ENCODE data around the gene ELOVL2.

The ELOVL2 gene

GRCh38 chr6:10976571-10976970 is 67.5 kb downstream of the ELOVL2 start:
- no peak overlapping the region for H3K27ac ChIP-seq (ENCODE audit: low read length)
- no peak overlapping the region for H2AFZ ChIP-seq (ENCODE audit: low read depth, low read length)
- H3K79me2 ChIP-seq (ENCODE audit: insufficient read depth, low read length): no peaks in the 10 kb centered on the region
- H3K36me3 ChIP-seq (ENCODE audit: insufficient read depth, low read length): no peaks in the 10 kb centered on the region
- no peak for TF ChIP-seq EZH2 (IDR thresholded peaks at IDR 0.05; ENCODE audit: borderline replicate concordance, low read depth, low read length, severe bottlenecking)
- no peak for TF ChIP-seq CTCF (IDR thresholded peaks at IDR 0.05; ENCODE audit: borderline replicate concordance, extremely low read depth, low read length, poor library complexity, severe bottlenecking)
- H3K4me1 ChIP-seq (ENCODE audit: insufficient read depth, low read length): no peaks in the 10 kb centered on the region
- H3K9me3 ChIP-seq (ENCODE audit: insufficient read depth, low read length, severe bottlenecking): no peaks in the 10 kb centered on the region
- no peak for DNase-seq
- no peak overlapping the region for H3K4me2 ChIP-seq (ENCODE audit: insufficient read depth, low read length)
- H4K20me1 ChIP-seq (ENCODE audit: insufficient read depth, low read length): no peaks in the 10 kb centered on the region
- H3K4me3 ChIP-seq (ENCODE audit: low read depth in 1 of 2, low read length in 2 of 2): no peak overlapping the region
- H3K27me3 ChIP-seq (ENCODE audit: insufficient read depth, low read length, poor library complexity): peaks cover 2% of the 10 kb centered on the region
- no peak for ATAC-seq (ENCODE audit: insufficient read depth, low read depth)
- no peak overlapping the region for H3K9ac ChIP-seq (ENCODE audit: low read depth, low read length)

DNA sequence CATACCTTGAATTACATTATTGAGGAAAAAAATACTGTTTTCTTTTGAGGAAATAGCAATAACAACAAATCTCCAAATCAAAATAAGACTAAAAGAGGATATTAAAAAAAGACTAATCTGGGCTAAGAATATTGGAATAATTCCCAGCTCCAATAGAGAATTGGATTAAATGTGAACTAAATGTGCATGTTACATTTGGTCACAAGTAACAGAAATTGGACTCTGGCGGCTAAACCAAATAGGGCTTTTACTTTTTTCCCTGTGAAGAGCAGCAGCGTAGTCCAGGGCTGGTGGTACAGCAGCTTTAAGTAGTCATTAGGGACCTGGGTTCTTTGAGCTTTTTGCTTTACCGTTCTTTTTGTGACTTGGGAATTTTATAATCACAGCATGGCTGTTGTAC is 71.9 kb downstream of the ELOVL2 start:
- peaks cover 11% of the 10 kb centered on the region for H3K27me3 ChIP-seq (ENCODE audit: insufficient read depth, low read length, poor library complexity)
- no peaks in the 10 kb centered on the region for H3K36me3 ChIP-seq (ENCODE audit: insufficient read depth, low read length)
- no peak overlapping the region for H3K4me2 ChIP-seq (ENCODE audit: insufficient read depth, low read length)
- no peak overlapping the region for H2AFZ ChIP-seq (ENCODE audit: low read depth, low read length)
- DNase-seq (no peak), ATAC-seq (ENCODE audit: insufficient read depth, low read depth) (no peak)
- H3K4me3 ChIP-seq (ENCODE audit: low read depth in 1 of 2, low read length in 2 of 2): no peak overlapping the region
- no peaks in the 10 kb centered on the region for H3K4me1 ChIP-seq (ENCODE audit: insufficient read depth, low read length)
- no peaks in the 10 kb centered on the region for H4K20me1 ChIP-seq (ENCODE audit: insufficient read depth, low read length)
- no peaks in the 10 kb centered on the region for H3K79me2 ChIP-seq (ENCODE audit: insufficient read depth, low read length)
- no peak overlapping the region for H3K27ac ChIP-seq (ENCODE audit: low read length)
- H3K9me3 ChIP-seq (ENCODE audit: insufficient read depth, low read length, severe bottlenecking): no peaks in the 10 kb centered on the region
- no peak overlapping the region for H3K9ac ChIP-seq (ENCODE audit: low read depth, low read length)
- TF ChIP-seq CTCF (IDR thresholded peaks at IDR 0.05; ENCODE audit: borderline replicate concordance, extremely low read depth, low read length, poor library complexity, severe bottlenecking) (no peak), EZH2 (IDR thresholded peaks at IDR 0.05; ENCODE audit: borderline replicate concordance, low read depth, low read length, severe bottlenecking) (no peak)

GRCh38 chr6:10970731-10971130 is 73.4 kb downstream of the ELOVL2 start:
- DNase-seq (no peak), ATAC-seq (ENCODE audit: insufficient read depth, low read depth) (no peak)
- Histone ChIP-seq H2AFZ (ENCODE audit: low read depth, low read length) (no peak overlapping the region), H3K79me2 (ENCODE audit: insufficient read depth, low read length) (no peaks in the 10 kb centered on the region), H3K27me3 (ENCODE audit: insufficient read depth, low read length, poor library complexity) (peaks cover 11% of the 10 kb centered on the region), H4K20me1 (ENCODE audit: insufficient read depth, low read length) (no peaks in the 10 kb centered on the region), H3K4me3 (ENCODE audit: low read depth in 1 of 2, low read length in 2 of 2) (no peak overlapping the region), H3K36me3 (ENCODE audit: insufficient read depth, low read length) (no peaks in the 10 kb centered on the region), H3K4me1 (ENCODE audit: insufficient read depth, low read length) (no peaks in the 10 kb centered on the region), H3K9ac (ENCODE audit: low read depth, low read length) (no peak overlapping the region), H3K27ac (ENCODE audit: low read length) (no peak overlapping the region), H3K9me3 (ENCODE audit: insufficient read depth, low read length, severe bottlenecking) (no peaks in the 10 kb centered on the region), H3K4me2 (ENCODE audit: insufficient read depth, low read length) (no peak overlapping the region)
- TF ChIP-seq EZH2 (IDR thresholded peaks at IDR 0.05; ENCODE audit: borderline replicate concordance, low read depth, low read length, severe bottlenecking): no peak
- TF ChIP-seq CTCF (IDR thresholded peaks at IDR 0.05; ENCODE audit: borderline replicate concordance, extremely low read depth, low read length, poor library complexity, severe bottlenecking): no peak

DNA sequence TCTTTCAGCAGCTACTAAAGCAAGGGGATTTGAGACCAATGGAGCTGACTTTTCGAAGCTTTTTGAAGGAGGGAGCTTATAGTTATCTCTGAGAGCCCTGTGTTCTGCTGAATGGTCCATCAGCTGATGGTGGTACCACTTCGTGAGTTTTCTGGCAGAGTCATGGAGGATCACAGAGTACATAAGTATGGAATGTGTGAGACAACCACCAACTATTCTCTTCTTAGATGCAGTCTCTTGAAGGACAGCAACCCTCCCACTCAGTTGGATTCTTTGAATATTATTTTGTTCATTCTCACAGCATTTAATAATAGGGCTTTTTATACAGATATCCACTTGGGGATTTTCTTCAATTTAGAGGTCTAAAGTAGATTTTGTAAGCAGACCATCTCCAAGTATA is 75.3 kb downstream of the ELOVL2 start:
- no peak for DNase-seq

More for the DNA sequence above, 75.3 kb downstream of the ELOVL2 start:
- H3K4me3 ChIP-seq (ENCODE audit: low read depth in 1 of 2, low read length in 2 of 2): no peak overlapping the region
- no peaks in the 10 kb centered on the region for H3K4me1 ChIP-seq (ENCODE audit: insufficient read depth, low read length)
- H2AFZ ChIP-seq (ENCODE audit: low read depth, low read length): no peak overlapping the region
- no peak overlapping the region for H3K4me2 ChIP-seq (ENCODE audit: insufficient read depth, low read length)
- no peaks in the 10 kb centered on the region for H4K20me1 ChIP-seq (ENCODE audit: insufficient read depth, low read length)
- no peak for TF ChIP-seq CTCF (IDR thresholded peaks at IDR 0.05; ENCODE audit: borderline replicate concordance, extremely low read depth, low read length, poor library complexity, severe bottlenecking)
- TF ChIP-seq EZH2 (IDR thresholded peaks at IDR 0.05; ENCODE audit: borderline replicate concordance, low read depth, low read length, severe bottlenecking): no peak
- no peak overlapping the region for H3K9ac ChIP-seq (ENCODE audit: low read depth, low read length)
- H3K79me2 ChIP-seq (ENCODE audit: insufficient read depth, low read length): no peaks in the 10 kb centered on the region
- ATAC-seq (ENCODE audit: insufficient read depth, low read depth): no peak
- H3K27me3 ChIP-seq (ENCODE audit: insufficient read depth, low read length, poor library complexity): peaks cover 11% of the 10 kb centered on the region
- H3K9me3 ChIP-seq (ENCODE audit: insufficient read depth, low read length, severe bottlenecking): no peaks in the 10 kb centered on the region
- no peaks in the 10 kb centered on the region for H3K36me3 ChIP-seq (ENCODE audit: insufficient read depth, low read length)
- no peak overlapping the region for H3K27ac ChIP-seq (ENCODE audit: low read length)

All from DND-41 (cell line).